ENCODE results near the gene KPTN.
A peak's percentile ranks its signal among the peaks of the same experiment; 100 is the strongest.
"Not testable (repeated sequence)": the region's sequence is repeated elsewhere in the genome, so short reads cannot be mapped to it uniquely, and the experiment has no call there.

The KPTN gene

GRCh38 chr19:47490847-47491246, 6.8 kb upstream of the KPTN start:
- DNase-seq, result no peak

DNA sequence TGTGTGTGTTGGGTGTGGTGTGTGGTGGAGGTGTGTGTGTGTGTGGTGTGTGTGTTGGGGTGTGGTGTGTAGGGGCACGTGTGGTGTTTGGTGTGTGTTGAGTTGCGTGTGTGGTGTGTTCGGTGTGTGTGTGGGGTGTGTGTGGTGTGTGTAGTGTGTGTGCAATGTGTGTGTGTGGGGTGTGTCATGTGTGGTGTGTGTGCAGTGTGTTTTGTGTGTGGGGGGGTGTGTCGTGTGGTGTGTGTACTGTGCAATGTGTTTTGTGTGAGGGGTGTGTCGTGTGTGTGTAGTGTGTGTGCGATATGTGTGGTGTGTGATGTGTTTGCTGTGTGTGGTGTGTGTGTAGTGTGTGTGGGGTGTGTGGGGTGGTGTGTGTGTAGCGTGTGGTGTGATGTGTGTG, 6.0 kb upstream of the KPTN start:
- no peak for DNase-seq

DNA sequence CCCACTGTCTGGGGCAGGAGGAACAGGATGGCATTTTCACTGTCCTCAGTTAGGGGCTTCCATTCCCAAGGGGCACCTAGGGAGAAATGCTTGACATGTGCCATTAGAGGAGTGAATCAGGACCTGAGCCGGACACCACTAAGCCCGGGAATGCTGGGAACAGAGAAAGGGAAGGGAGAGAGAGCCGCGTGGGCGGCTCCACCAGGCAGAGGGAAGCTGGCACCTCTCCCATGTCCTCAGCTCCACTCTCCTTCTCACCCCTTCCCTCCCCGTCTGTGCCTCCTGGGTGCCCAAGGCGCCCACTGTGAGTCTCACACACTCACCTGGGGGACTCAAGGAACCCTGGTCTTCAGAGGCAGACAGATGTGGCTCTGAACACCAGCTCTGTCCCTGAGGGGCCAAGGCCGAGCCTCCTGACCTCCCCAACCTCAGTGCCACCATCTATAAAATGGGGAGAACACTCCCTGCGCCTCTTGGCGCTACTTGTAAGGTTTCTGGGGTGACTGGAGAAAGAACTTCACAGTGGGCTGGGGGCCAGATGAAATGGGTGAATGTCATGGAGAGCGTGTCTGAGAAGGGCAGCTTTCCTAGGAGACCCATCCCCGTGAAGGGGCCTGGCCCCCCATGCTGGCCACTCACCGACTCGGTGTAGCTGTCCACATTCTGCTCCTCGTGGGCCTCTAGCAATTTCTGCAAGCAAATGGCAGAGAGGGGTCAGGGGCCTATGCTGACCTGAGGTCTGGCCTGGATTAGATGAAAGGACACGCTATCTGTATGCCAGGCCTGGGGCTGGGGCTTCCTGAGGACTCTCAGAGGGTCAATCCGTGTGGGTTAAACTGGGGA, 5.3 kb upstream of the KPTN start:
- DNase-seq, result no peak

- DNase-seq, result no peak
These were observed 3.8 kb upstream of the KPTN start for GRCh38 chr19:47487551-47488515.

DNA sequence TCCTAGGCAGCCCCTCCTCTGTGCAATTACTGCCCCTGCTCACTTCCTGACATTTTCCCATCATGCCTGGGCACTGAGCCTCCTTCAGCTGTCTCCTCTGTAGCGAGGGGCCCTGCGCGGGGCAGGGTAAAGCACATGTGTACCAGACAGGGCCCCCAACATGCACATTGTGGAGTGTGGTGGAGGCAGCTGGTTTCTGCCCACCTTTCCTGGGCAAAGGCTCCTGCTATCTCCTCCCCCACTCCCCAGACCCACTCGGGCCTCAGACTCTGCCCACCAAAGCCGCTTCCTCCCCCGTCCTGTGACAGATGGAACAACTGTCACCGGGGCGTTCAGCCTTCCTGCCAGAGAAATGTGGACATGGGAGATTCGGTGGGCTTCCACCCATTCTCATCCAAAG, 2.9 kb upstream of the KPTN start:
- no peak for DNase-seq

DNA sequence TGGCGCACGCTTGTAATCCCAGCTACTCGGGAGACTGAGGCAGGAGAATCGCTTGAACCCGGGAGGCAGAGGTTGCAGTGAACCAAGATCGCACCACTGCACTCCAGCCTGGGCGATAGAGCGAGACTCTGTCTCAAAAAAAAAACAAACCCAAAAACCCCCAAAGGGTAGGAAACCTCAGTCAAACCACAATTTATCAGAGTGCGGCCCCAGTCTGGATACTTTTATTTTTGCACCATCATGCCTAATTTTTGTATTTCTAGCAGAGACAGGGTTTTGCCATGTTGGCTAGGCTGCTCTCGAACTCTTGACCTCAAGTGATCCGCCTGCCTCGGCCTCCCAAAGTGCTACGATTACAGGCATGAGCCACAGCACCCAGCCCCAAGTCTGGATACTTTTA, 2.2 kb upstream of the KPTN start:
- not testable (repeated sequence) for DNase-seq

DNA sequence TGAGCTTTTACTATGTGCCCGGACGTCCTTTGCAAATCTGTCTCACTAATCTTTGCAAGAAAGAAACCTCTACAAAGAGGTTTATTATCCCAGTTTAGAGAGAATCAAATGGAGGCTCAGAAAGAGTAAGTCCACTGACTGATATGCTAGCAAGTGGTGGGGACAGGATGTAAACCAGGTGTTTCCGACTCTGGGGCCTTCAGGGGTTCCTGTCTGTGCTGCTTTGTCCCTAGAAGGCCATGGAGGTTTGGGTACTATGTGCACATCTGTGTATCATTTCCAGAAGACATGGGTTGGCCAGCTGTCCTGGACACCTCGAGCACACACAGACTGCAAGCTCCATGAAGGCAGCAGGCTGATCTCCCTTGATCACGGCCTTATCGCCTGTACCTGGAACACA, 1.2 kb upstream of the KPTN start:
- DNase-seq, result no peak

GRCh38 chr19:47483200-47483599, 819 bp downstream of the KPTN start:
- no peak for DNase-seq

- DNase-seq, result no peak
These were observed 2.5 kb downstream of the KPTN start for GRCh38 chr19:47481460-47482052.

DNA sequence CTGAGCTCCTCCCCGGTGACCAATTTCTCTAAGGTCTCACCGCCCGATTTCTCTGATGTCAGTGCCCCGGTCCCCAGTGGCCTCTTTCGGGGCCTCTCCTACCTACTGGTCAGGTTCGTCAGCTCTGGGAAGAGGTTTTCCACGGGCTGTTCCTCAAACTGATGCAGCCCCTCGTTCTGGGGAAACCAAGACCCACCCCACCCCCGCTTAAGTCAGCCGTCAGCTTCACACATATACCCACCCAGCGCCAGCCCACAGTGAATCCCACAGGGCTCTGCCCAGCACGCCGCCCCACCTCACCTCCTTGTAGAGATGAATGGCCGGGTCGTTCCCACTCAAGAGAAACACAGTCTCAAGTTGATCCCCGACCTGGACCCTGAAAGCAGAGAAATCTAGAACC, 3.4 kb downstream of the KPTN start:
- no peak for DNase-seq

GRCh38 chr19:47479701-47480503, 4.1 kb downstream of the KPTN start:
- DNase-seq, result no peak

- no peak for DNase-seq
These were observed 7.5 kb downstream of the KPTN start for GRCh38 chr19:47476438-47476972.

- no peak for DNase-seq
These were observed 8.6 kb downstream of the KPTN start for GRCh38 chr19:47475465-47475864.

GRCh38 chr19:47473336-47473735, 10.7 kb downstream of the KPTN start:
- DNase-seq, result no peak

DNA sequence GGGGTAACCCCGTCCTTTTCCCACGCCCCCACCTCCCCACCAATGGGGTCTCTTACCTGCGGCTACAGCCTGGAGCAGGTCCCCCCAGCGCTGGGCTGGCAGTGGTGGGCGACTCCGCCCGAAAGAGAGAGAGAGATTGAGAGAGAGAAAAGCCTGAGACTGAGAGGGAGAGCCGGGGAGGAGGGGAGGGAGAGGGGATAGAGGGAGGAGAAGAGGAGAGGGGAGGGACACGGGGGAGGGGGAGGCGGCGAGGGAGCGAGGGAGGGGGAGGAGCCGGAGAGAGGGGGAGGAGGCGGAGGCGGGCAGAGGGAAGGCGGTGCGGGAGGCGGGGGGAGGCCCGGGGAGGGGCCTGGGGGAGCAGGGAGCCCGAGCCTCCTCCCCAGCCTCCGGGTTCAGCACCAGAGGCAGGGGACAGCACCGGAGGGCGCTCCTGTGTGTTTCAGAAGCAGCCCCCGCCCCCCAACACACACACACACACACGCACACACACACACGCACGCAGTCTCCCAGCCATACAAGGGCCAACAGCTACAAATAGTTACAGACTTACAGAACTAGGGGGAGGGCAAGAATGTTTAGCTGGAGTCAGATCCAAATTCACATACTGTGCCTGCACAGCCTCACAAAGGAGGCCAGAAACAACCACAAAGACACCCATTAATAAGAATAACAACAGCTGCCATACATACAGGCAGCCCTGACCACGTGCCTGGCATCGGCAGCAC, 12.1 kb downstream of the KPTN start, which contains the start of gene SLC8A2:
Gene SLC8A2, minus strand, starts transcription at position 161 of the 725 bp plus-strand sequence. CDS start 5,490 bp downstream, outside the sequence.
- peak; percentile 49 to 67 for DNase-seq

DNA sequence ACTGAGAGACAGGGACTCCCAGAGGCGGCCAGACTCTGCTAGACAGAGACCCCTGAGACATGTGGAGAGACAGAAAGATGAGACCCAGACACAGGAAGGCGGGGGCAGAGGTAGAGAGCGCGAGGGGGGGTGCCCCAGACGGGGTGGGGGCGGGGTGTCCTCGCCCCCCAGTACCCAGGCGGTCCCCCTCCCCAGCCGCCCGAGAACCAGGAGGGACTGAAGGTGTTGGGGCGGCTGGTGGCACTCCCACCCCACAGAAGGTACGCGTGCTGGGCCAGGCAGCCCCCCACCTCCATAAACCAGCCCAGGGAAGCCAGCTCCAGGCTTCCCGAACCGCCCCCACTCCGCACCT, 12.7 kb downstream of the KPTN start:
- no peak for DNase-seq

- DNase-seq, result no peak
These were observed 13.4 kb downstream of the KPTN start for GRCh38 chr19:47470447-47471195.

GRCh38 chr19:47469719-47470118, 14.3 kb downstream of the KPTN start:
- no peak for DNase-seq

GRCh38 chr19:47469363-47469700, 14.7 kb downstream of the KPTN start:
- DNase-seq, result no peak

DNA sequence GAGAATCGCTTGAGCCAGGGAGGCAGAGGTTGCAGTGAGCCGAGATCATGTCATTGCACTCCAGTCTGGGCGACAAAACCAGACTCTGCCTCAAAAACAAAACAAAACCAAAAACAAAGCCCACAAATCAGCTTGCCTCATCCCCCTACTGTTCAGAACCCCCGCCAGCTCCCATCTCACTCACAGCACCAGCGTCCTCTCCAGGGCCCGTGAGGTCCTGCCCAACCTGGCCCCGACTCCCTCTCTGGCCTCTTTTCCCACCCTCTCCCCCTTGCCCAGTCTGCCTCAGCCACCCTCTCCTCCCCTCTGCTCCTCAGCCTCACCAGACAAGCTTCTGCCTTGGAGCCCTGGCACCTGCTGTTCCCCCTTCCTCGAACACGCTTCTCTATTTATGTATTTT, 16.1 kb downstream of the KPTN start:
- DNase-seq, result no peak

DNA sequence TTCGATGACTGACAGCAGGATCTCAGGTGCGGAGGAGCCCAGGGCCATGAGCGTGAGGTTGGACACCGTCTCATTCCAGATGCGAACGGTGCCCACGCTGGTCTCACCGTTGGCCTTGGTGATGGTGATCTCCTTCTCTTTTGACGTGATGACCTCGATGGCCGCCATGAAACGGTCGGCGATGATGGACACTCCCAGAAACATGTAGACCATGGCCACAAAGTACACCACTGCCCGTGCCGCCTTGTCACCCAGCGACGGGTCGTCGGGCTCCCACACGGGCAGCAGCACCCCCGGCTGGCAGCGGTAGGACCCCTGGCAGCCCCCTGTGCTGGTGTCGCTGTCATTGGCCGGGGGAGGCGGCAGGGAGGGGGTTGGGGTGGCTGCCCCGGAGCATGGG, 18.1 kb downstream of the KPTN start:
- DNase-seq, result no peak
